Ureter (tissue), 1 donor: Measurements from ENCODE around the gene TRMT112. TPM values are rescaled to one million over a fixed set of nuclear protein-coding genes. Genes with fewer than 3 reads are reported as not detected.
"Not testable (repeated sequence)": the region's sequence is repeated elsewhere in the genome, so short reads cannot be mapped to it uniquely, and the experiment has no call there.

ENCODE experiments used
- DNase-seq: peaks from one replicate; pipeline ENCODE4 v3.0.0-alpha.2; 2020; ENCODE audit warnings: low spot score
- total RNA-seq: library from RNA; stranded (reverse); gene quantifications from one replicate; pipeline ENCODE4 v1.2.4, GENCODE V29; 2023
- donor health status: DM: yes; HTN: yes; CAD: no.

Gene TRMT112
- total RNA-seq, 1 donor from 2014 or later, result 156 TPM

- no peak for DNase-seq
Observed at GRCh38 chr11:64313491-64314145, 3.7 kb downstream of the TRMT112 start.

GRCh38 chr11:64312947-64313346 lies 4.4 kb downstream of the TRMT112 start:
- no peak for DNase-seq

- not testable (repeated sequence) for DNase-seq
Observed at GRCh38 chr11:64307795-64308194, 9.6 kb downstream of the TRMT112 start.

GRCh38 chr11:64306876-64307622 lies 10.3 kb downstream of the TRMT112 start:
- no peak for DNase-seq

GRCh38 chr11:64306563-64306875 lies 10.8 kb downstream of the TRMT112 start:
- DNase-seq, result no peak

GRCh38 chr11:64305691-64306562 lies 11.4 kb downstream of the TRMT112 start:
- DNase-seq, result peak; percentile 87

- peak; percentile 100 for DNase-seq
Observed at GRCh38 chr11:64305075-64305690, 12.2 kb downstream of the TRMT112 start, which contains the start of gene ESRRA. TSS of gene ESRRA (plus strand) at chr11:64305524. CDS start at chr11:64307180, 1,656 bp downstream.

GRCh38 chr11:64304316-64305072 lies 12.9 kb downstream of the TRMT112 start:
- DNase-seq, result peak; percentile 95

- no peak for DNase-seq
Observed at GRCh38 chr11:64304032-64304315, 13.4 kb downstream of the TRMT112 start.

- DNase-seq, result no peak
Observed at GRCh38 chr11:64303109-64304031, 14.0 kb downstream of the TRMT112 start.

- DNase-seq, result no peak
Observed at GRCh38 chr11:64299847-64300648, 17.3 kb downstream of the TRMT112 start, which contains the start of gene CATSPERZ. TSS of gene CATSPERZ (plus strand) at chr11:64300358. CDS start at chr11:64300411, 53 bp downstream.

GRCh38 chr11:64298966-64299846 lies 18.2 kb downstream of the TRMT112 start:
- DNase-seq, result no peak

GRCh38 chr11:64297699-64298358 lies 19.5 kb downstream of the TRMT112 start:
- no peak for DNase-seq

GRCh38 chr11:64296830-64297698 lies 20.3 kb downstream of the TRMT112 start:
- DNase-seq, result no peak

- no peak for DNase-seq
Observed at GRCh38 chr11:64296236-64296635, 21.1 kb downstream of the TRMT112 start.

- no peak for DNase-seq
Observed at GRCh38 chr11:64295760-64296159, 21.6 kb downstream of the TRMT112 start.

- no peak for DNase-seq
Observed at GRCh38 chr11:64294774-64295173, 22.6 kb downstream of the TRMT112 start.
